NCI-H82 (cell line): ENCODE results near the gene STX16.

ENCODE experiments used
- DNase-seq: peaks from one replicate; lab custom pipeline; 2025; lab: John Stamatoyannopoulos, UW

The STX16 gene

GRCh38 chr20:58675641-58676040 lies 24.6 kb downstream of the STX16 start:
- no peak for DNase-seq

- DNase-seq: no peak
Measured at GRCh38 chr20:58676161-58676560, 25.1 kb downstream of the STX16 start.

DNA sequence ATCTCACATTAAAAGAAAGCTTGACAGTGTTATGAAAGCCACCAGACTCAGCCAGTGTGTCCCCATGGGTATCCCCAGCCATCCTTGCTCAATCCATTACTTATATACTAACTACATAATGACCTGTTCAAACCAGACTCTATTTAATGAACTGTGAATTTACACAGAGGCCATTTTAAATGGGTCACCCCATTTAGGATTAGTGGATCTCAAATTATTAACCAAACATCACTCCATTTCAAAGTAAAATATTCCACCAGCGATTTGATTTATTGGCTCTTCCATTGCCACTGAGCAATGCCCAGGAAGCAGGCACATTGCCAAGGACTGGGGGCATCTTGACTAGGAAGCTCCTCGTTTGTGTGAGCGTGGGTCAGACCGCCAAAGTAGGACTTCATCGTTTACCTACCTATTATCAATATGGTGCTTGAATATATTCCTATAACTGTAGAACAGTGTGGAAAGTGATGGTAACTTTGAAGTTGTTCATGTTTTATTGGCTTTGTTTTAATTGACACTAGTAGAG lies 26.1 kb downstream of the STX16 start:
- no peak for DNase-seq

DNA sequence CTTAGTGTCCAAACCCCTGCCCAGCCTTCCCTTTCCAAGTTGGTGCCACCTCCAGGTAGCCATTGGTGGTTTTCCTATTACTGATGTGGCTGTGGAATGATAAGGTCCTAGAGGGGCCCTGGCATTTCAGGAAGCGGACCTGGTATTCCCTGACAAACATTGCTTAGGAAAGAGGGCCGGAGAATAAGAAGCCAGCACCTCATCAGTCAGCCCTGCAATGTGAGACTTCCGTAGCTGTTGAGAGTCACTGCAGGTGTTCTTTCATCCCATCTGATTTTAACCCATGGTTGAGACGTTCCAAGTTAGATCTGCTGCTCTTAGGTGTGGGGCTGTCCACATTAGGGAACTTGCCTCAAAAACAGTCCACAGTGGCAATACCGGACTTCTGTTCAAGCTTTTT lies 26.7 kb downstream of the STX16 start:
- no peak for DNase-seq

DNA sequence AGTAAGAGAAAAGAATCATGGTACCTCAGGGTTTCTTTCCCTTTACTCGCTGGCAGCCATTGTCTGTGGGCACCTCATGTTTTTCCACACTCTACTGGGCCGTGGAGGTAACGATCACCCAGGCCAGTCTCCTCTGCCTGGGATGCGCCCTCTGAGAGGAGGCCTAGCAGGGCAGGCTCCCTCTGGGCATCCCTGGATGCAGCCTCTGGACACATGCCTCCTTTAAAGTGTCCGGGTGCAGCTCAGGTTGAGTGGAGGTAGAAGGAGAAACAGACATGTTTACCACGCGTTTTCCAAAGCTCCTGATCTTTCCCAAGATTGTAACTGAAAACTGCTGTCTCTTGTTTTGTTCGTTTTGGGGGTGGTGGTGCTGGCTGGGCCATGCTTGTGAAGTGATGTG lies 27.7 kb downstream of the STX16 start:
- no peak for DNase-seq

DNA sequence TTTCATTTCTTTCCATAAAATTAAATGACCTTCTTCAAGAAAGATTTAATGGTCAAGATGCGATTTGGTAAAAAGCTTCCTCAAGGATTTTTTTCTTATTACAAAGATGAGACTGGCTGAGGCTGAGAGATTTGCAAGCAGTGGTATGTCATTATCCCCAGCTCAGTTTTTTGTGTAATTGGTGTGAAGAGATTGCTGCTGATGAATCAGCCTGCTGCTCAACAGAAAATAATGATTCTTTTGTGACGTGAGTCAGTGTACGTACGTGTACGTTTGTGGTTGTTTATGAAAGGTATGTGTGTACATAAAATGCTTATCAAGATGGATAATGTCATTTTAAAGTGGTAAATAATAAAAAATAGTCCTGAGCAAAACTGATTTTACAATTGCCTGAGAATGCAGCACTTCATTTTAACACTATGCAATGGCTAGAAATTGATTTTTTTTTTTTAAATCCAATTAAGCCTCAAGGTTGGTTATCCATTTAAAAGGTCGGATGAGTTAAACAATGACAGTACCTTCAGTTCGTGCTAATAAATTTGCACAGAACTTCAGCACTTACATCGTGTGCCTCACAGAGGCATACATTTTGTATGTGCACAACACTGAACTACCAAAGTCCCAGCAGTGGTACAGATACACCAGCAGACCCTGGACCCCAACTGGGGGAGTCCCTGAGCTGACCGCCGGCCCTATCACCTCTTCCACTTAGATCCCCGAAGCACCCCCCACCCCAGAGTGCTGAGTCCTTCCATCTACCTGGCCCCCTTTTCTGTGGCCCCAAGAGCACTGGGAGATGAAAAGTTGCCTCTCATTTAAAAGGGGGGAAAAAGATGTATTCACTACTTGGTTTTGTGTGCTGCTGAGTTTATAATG lies 31.8 kb downstream of the STX16 start:
- DNase-seq: peak; percentile 57

GRCh38 chr20:58684291-58684690 lies 33.2 kb downstream of the STX16 start:
- no peak for DNase-seq

DNA sequence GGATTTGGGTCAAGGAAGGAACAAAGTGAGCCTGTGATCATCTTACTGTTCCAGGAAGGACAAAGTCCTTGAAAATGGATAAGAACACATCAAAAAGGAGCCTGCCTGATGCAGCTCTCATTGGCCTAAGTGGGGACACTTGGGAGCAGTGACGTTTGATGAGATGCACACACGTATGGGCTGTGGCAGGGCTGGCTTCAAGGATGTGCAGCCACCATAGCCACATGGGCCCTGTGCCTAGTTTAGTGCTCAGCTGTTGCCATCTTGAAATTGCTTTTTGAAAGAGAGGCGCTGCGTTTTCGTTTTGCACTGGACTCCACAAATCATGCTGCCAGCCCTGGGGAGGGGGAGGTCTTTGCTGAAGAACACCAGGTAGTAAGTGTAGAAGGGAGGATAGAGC lies 34.9 kb downstream of the STX16 start:
- no peak for DNase-seq

DNA sequence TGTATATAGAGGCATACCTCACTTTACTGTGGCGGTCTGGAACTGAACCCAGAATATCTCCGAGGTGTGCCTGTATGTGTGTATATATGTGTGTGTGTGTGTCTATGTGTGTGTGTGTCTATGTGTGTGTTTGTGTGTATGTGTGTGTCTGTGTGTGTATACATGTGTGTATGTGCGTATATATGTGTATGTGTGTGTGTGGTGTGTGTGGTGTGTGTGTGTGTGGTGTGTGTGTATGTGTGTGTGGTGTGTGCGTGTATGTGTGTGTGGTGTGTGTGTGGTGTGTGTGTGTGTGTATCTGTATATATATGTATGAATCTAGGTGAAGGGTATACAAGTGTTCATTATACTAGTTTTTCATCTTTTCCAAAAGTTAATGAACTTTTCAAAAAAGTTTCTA lies 37.3 kb downstream of the STX16 start:
- DNase-seq: no peak

- peak; percentile 63 for DNase-seq
Measured at GRCh38 chr20:58688840-58689239, 37.8 kb downstream of the STX16 start.

- DNase-seq: peak; percentile 61
Measured at GRCh38 chr20:58690396-58691135, 39.5 kb downstream of the STX16 start.

GRCh38 chr20:58691773-58692578 lies 40.9 kb downstream of the STX16 start:
- DNase-seq: no peak

GRCh38 chr20:58692579-58693225 lies 41.6 kb downstream of the STX16 start, which contains the start of gene NPEPL1:
NPEPL1 (plus strand) TSS chr20:58692800; CDS start chr20:58692901, 101 bp downstream.
- peak; percentile 48 for DNase-seq

DNA sequence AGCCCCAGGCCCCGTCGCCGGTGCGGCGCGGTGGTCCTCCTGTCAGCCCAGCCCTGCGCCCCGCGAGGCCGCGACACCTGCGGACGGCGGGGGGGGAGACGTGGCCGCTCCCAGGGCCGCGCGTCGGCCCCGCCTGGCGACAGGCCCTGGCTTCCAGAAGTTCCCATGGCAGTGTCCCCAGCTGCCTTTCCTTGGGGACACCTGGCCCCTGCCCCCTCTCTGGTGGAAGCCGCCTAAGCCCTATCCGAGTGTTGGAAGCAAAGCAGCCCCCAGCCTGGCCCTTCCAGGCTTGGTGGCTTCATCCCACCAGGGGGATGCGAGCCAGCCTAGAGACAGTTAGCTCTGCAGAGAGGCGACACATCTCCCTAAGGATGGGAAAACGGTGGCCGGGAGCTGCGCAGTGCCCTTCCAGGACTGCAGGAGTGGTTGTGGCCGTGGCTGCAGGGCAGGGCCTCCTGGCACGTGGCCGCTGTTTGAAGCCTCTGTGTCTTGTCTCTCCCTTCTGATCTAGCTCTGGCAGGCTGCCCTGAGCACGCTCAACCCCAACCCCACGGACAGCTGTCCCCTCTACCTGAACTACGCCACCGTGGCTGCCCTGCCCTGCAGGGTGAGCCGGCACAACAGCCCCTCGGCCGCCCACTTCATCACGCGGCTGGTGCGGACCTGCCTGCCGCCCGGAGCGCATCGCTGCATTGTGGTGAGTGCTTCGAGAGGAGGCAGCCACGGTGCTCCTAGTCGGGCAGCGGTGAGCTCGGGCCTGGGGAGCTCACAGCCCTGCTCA lies 42.3 kb downstream of the STX16 start:
- DNase-seq: peak; percentile 19

DNA sequence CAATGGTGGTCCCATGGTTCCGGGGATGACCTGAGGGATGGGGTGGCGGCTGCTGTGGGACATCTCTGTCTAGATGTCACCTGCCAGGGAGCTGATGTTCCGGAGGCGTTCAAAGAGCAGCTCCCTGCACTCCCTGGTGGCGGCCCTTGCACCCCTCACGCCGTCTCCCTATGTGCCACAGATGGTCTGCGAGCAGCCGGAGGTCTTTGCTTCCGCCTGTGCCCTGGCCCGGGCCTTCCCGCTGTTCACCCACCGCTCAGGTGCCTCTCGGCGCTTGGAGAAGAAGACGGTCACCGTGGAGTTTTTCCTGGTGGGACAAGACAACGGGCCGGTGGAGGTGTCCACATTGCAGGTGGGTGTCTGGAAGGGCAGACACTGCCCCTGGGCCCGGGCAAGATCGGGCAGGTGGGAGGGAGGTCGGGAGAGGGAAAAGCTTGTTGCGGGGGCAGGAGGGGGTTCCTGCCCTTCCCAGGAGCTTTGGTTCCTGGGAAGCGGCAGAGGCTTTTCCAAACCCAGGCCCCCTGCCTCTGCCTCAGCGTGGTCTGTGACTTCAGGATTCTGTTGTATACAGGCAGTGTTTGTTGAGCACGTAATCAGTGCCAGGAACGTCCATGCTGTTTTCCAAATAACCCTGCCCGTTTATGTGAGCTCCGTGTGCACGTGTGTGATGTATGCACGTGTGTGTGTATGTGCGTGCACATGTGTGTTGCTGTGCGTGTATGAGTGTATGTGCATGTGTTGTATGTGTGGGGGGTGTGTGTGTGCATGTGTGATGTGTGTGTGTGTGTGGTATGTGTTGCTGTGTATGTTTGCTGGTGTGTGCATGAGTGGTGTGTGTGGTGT lies 43.4 kb downstream of the STX16 start:
- no peak for DNase-seq

GRCh38 chr20:58695084-58695722 lies 44.1 kb downstream of the STX16 start:
- peak; percentile 38 for DNase-seq

DNA sequence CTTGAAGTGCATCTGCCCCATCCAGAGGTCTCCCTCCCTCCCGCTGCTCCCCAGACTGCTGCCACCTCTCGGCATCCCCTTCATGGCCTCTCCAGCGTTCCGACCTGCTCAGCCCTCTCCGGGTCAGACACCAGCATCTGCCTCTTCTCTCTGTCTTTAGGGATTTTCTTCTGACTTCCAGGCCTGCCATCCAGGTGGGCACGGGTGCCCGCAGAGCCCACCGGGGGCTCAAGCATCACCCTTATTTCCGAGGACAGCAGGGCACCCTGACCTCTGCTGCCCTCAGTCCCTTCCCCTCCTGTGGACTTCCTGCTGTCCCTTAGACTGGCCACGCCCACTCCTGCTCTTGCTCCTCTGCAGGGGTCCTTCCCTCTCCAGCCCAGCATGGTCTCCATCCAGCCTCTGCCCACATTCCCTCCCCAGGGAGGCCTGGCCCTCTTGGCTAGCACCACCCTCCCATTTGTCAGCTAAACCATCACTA lies 44.9 kb downstream of the STX16 start:
- DNase-seq: no peak

- no peak for DNase-seq
Measured at GRCh38 chr20:58696411-58696961, 45.4 kb downstream of the STX16 start.
